ENCODE data around the gene ZFP91.

ZFP91 gene

DNA sequence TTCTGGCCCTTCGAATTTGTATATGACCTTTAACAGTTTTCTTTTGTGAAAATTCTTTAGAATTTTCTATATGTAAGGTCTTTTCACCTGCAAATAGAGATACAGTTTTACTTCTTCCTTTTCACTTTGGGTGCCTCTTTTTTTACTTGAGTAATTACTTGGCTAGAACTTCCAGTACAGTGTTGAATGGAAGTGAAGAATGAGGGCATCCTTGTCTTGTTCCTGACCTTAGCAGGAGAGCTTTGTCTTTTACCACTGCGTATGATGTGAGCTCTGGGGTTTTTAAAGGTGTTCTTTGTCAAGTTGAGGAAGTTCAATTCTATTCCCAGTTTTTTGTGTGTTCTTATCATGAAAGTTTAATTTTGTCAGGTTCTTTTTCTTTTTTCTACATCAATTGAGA is 21.6 kb downstream of the ZFP91 start:
- Histone ChIP-seq H3K4me3 (no peak overlapping the region), H3K9me3 (no peaks in the 10 kb centered on the region), H3K27me3 (no peaks in the 10 kb centered on the region), H3K36me3 (peaks cover 0 to 4% (median 0%) of the 10 kb centered on the region in 3 donors), H3K4me1 (peaks cover 0 to 6% (median 2%) of the 10 kb centered on the region in 4 donors), H3K27ac (no peak overlapping the region)
- intact Hi-C loops (cut with DNase I; ENCODE audit: low total_unique reads), result no loop called here
- no peak for TF ChIP-seq CTCF (IDR thresholded peaks at IDR 0.05)
- no peak for DNase-seq

DNA sequence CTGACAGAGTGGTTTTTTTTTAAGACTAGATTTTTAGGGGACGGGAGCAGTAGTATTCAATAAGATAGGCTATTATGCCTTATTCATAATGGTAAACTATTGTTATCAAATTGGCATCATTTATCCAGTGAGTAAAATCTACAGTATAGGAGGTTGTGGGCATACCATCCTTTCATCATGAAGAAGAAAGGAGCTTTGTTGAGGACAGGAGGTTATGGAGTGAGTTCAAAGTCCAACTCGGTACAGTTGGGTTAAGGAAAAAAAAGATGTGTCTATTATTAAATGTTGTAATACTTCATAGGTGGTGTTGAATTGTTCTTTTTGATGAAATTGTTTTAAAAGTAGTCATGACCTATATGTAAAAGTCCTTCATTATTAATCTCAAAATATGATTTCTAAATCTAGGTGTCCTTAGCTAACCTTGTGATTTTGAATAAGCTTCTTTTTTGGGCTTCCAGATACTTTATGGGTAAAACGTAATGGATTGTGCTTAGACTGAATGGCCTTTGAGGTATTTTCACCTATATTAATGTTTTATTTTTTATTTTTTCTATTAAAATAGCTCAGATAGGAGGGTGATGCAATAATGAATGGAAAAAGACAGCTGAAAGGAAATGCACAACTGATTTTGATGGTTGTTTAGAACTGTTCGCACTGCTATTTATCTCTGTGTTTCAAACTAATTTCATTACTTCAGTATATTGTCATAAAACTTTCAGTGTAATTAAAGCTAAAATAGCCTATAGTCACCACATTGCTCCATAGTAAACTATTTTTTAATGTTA is 28.3 kb downstream of the ZFP91 start:
- no peaks in the 10 kb centered on the region for H3K9me3 ChIP-seq
- H3K36me3 ChIP-seq, result peaks cover 19 to 23% (median 20%) of the 10 kb centered on the region in 3 donors
- no peak for TF ChIP-seq CTCF (IDR thresholded peaks at IDR 0.05)
- intact Hi-C loops (cut with DNase I; ENCODE audit: low total_unique reads), result no loop called here
- DNase-seq, result no peak
- H3K4me3 ChIP-seq, result no peak overlapping the region
- H3K27me3 ChIP-seq, result no peaks in the 10 kb centered on the region
- H3K4me1 ChIP-seq, result peaks cover 0 to 3% (median 0%) of the 10 kb centered on the region in 4 donors
- no peak overlapping the region for H3K27ac ChIP-seq

DNA sequence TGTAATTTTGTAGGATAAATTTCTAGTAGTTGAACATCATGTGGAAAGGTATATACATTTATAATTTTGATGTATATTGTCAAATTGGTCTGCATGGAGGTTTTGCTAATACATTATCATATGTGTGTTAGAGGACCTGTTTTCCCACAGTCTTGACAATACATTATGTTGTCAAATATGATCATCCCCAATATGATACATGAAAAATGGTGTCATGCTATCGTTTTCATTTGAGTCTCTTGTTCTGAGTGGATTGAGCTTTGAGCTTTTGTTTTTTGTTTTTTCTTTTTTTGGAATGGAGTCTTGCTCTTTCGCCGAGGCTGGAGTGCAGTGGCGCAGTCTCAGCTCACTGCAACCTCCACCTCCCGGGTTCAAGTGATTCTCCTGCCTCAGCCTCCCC is 29.5 kb downstream of the ZFP91 start:
- Histone ChIP-seq H3K9me3 (no peaks in the 10 kb centered on the region), H3K27me3 (no peaks in the 10 kb centered on the region), H3K36me3 (peaks cover 31 to 35% (median 32%) of the 10 kb centered on the region in 3 donors), H3K4me1 (peaks cover 0 to 3% (median 0%) of the 10 kb centered on the region in 4 donors), H3K4me3 (no peak overlapping the region), H3K27ac (no peak overlapping the region)
- TF ChIP-seq CTCF (IDR thresholded peaks at IDR 0.05), result no peak
- no peak for DNase-seq
- intact Hi-C loops (cut with DNase I; ENCODE audit: low total_unique reads), result no loop called here

DNA sequence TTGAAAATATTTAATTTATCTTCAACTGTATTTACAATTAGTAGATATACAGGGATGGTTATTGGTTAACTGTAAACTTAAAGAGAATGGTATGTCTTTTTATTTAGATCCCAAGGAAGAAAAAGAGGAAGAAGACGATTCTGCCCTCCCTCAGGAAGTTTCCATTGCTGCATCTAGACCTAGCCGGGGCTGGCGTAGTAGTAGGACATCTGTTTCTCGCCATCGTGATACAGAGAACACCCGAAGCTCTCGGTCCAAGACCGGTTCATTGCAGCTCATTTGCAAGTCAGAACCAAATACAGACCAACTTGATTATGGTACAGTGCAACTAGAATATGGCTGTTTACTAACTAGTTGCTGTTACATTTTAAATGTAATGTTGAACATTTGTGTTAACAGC is 30.9 kb downstream of the ZFP91 start:
- no peak overlapping the region for H3K27ac ChIP-seq
- DNase-seq, result no peak
- H3K9me3 ChIP-seq, result no peaks in the 10 kb centered on the region
- intact Hi-C loops (cut with DNase I; ENCODE audit: low total_unique reads), result no loop called here
- H3K4me3 ChIP-seq, result no peak overlapping the region
- peaks cover 0 to 3% (median 0%) of the 10 kb centered on the region in 4 donors for H3K4me1 ChIP-seq
- H3K36me3 ChIP-seq, result peaks cover 44 to 49% (median 45%) of the 10 kb centered on the region in 3 donors
- TF ChIP-seq CTCF (IDR thresholded peaks at IDR 0.05), result no peak
- H3K27me3 ChIP-seq, result no peaks in the 10 kb centered on the region

- H3K9me3 ChIP-seq, result no peaks in the 10 kb centered on the region
- no peak for DNase-seq
- H3K4me3 ChIP-seq, result no peak overlapping the region
- no peak overlapping the region for H3K27ac ChIP-seq
- no peaks in the 10 kb centered on the region for H3K27me3 ChIP-seq
- H3K36me3 ChIP-seq, result peaks cover 64 to 84% (median 80%) of the 10 kb centered on the region in 3 donors
- intact Hi-C loops (cut with DNase I; ENCODE audit: low total_unique reads), result no loop called here
- no peaks in the 10 kb centered on the region for H3K4me1 ChIP-seq
- no peak for TF ChIP-seq CTCF (IDR thresholded peaks at IDR 0.05)
These were observed 34.4 kb downstream of the ZFP91 start for GRCh38 chr11:58613228-58613627.

Measured in tibial artery (tissue), 4 donors.